Activated CD8-positive, alpha-beta memory T cell treated with anti-CD3 and anti-CD28 coated beads for 48 hours (primary cell): ENCODE measurements around the gene ABTB1.

Source experiments
- DNase-seq, 3 experiments: peaks; one replicate each; pipeline ENCODE4 v3.0.0-alpha.2; 2020; ENCODE audit warnings: low read depth in 2 of 3, low spot score in 2 of 3

ABTB1 gene

DNA sequence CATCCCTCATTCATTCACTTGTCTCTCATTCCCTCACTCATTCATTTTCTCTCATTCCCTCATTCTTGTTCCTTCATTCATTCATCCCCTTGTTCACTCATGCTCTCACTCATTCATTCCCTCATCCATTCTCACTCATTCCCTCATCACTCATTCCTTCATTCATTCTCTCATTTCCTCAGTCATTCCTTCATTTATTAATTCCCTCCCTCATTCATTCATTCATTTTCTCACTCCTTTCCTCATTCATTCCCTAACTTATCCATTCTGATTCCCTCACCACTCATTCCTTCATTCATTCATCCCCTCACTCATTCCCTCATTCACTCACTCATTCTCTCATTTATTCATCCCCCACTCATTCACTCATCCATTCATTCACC lies 13.8 kb downstream of the ABTB1 start:
- DNase-seq = no peak

DNA sequence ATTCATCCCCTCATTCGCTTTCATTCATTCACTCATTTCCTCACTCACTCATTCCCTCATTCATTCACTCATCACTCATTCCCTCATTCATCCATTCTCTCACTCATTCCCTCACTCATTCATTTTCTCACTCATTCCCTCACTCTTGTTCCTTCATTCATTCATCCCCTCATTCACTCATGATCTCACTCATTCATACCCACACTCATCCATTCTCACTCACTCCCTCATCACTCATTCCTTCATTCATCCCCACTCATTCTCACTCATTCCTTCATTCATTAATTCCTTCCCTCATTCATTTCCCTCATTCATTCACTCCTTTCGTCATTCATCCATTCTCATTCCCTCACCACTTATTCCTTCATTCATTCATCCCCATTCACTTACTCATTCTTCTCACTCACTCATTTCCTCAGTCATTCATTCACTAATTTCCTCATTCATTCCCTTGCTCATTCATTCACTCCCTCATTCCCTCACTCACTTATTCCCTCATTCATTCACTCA lies 14.5 kb downstream of the ABTB1 start:
- no peak for DNase-seq

DNA sequence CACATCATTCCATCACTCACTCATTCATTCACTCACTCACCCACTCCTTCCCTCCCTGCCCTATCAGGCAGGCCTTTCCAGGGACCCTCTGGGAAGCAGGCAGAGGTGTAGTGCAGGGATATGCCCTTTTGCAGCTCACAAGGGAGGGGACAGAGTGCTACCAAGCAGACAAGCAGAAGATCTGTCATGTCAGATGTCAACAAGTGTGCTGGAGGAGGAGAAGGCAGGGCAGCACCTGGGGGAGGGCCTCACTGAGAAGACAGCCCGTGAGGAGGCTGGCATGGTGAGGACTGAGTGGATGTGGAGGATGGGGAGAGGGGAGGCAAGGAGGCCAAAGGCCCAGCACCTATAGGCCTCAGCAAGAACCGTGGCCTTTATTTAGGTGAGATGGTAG lies 15.3 kb downstream of the ABTB1 start:
- DNase-seq = no peak

DNA sequence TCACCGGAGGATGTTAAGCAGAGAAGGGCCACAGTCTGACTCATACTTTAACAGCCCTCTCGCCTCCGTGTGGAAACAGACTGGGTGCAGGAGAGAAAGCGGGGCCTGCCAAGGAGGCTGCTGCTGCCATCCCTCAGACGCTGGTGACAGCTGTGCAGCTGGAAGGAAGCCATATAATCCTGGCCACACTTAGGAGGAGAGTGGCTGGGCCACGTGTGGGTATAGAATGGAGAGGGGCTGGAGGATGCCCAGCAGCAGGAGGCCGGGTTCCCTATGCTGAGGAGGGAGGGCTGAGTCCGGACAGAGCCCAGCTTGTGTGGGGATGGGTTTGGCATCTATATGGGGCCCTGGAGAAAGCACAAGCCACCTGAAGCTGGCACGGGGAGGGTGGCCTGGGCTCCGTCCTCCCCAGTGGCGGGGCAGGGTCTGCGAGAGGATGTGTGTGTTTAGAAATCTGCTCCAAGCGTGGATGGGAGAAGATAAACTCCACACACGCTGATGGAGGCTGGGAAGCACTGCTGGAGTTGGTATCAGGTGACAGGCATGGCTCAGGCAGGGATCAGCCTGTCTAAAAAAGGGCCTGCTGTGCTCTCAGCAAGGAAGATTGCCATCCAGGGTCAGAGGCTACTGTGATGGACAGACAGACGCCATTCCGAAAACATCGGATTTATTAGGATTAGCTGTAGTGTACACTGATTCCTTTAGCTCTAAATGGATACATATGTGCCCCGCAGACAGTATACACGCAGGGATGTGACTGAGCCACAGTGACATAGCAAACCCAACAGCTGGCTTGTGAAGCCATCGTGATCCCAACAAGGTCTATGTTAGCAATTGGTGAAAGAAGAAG lies 15.9 kb downstream of the ABTB1 start:
- DNase-seq = no peak

DNA sequence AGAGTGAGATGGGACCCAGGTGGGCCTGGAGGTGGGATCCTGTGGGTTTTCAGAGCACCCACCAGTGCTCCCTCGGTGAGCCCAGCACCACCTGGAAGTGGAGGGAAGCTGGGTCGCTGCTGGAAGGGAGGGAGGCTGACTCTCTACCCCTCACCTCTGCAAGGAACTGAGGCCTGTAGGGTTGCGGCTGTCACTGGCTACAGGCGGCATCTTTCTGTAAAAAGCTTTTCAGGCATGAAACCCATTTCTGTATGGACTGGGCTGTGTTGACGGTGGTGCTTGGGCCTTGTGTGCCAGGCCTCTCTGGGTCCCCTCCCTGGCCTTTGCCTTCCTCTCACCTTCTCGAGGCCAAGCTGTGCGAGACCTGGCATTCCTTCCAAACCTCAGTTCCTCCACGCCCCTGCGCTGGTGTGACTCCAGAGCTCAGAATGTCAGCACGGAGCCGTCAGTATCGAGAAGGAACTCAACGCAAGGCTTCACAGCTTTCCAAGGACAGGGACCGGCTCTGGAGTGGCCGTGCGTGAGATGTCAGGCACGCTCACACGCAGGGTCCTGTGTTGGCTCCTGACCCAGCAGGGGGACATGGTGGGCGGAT lies 16.6 kb downstream of the ABTB1 start:
- no peak for DNase-seq

DNA sequence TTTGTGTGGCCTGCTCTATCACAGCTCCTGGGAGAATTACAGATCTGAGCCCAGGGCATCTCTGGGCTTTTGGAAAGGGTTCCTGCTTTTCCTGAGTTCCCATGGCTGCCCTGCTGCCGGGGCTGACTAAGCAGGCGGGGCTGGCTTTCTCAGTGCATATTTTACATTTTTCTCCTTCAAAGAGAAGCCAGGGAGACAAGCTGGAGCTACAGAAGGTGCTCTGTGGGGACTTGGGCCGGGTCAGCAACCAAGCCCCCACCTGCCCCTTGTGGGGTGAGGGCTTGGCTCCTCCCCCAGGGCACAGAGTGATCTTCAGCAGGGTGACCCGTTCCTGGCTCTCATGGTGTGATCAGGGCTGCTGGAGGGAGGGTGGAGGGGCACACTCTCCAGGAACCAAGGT lies 17.4 kb downstream of the ABTB1 start:
- no peak for DNase-seq

DNA sequence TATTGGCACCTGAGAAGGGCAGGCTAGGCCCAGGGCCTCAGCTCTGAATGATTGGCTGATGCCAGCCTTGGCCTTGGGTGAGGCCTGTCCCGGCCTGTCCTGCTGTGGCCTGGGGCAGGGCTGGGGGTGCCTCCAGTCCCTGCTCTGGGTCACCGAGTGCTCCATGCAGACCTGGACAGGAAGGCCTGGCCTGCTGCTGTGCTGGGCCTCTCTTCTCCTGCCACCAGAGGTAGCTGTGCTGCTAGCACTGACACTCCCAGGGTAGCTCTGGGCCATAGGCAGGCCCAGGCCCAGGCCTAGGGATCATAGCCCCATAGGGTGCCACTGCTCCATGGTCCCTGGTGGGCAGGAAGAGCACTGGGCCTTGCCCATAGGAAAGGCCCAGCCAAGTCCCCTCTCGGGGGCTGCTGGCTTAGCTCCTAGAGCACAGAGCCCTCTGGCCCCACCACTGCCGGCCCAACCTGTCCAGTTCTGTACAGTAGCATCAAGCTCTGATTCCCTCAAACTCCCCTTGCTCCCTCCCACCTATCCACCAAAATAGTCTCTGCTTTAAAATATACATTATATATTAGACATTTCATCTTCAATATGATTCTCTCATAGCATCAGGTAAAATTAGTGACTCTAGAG lies 18.2 kb downstream of the ABTB1 start:
- DNase-seq = no peak

DNA sequence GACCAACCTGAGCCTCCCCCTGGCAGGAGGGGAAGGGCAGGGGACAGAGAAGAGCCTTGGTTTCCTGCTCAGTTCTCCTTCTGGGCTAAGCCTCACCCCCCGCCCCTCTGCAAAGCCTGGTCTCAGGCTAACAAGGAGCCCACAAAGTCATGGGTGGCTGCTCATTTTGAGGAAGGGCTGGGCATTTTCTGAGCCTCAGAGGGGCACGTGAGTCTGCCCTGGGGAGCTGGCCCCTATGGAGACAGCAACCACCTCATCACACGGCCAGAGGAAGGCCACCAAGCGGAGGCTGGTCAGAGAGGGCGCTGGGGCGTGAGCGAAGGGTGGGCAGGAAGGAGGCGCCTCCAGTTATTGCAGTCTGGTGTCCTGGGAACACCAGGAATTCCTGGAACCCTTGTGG lies 18.7 kb downstream of the ABTB1 start:
- DNase-seq = no peak

DNA sequence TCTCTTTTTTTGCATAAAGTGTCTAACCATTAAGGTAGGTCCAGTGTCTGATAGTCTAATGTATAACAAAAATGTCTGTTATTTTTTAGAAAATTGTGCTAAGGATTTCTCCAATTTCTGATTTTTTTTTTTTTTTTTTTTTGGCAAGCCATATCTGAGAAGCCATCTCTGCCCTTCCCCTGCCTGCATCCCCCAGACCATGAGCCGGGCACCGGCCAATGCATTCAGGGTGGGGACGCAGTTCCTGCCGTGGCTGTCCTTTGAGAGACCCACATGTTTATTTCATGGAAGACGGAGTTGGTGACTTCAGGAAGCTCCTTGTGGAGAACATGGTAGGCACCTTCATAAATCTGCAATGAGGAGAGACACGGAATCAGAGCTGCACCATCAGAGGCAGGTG lies 19.2 kb downstream of the ABTB1 start:
- DNase-seq = no peak

DNA sequence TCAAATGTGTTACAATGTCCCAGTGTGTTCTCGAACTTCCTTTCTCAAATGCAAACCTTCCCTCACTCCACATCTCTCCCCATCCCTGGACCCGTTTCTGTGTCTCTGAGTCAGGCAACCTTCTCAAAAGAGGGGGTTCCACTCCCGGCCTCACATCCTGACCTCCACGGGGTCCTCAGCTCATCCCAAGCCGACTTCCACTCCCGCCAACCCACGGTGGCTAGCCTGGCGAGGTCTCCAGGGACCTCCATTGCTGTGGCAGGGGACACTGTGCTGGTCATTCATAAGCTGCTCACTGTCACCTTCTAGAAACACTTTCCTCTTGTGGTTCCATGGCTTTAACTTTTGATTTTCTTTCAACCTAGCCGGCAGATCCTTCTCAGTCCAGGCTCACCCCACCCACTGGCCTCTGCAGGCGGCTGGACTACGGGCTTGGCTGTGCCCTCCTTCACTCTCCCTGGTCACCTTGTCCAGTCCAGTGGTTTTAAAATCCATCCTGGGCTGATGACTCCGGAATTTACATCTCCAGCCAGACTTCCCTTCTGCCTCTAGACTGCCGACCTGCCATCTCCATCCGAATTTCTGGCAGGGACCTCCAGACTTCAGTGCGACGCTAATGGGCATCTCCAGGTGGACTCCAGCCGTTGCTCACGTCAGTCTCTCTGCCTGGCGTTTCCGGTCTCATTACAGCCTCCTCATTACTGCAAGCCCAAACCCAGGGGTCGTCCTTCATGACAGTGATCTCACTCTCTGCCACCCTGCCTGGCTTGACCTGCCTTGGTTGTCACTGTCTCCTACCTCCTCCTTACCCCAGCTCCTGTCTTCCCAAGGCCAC lies 20.0 kb downstream of the ABTB1 start:
- no peak for DNase-seq

DNA sequence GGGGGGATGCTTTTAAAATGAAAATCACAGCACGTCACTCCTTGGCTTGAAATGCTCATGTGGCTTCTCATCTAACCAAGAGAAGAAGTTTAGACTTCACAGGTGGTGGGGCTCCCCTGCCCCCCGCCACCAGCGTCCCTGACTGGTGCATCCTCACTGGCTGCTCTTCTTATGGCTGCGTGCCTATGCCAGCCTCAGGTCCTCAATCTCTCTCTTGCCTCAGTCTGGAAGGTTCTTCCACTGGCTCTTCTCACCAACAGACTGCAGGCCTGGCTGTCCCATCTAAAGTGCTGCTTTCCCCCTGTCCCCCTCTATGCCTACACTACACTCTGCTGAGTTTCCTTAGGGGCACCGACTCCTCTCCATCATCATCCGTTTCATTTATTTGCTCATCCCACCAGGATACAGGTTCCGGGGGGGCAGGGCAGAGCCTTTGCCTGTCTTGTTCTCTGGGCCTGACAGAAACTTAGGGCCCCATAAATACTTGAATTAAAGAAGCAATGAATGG lies 20.6 kb downstream of the ABTB1 start:
- no peak for DNase-seq

DNA sequence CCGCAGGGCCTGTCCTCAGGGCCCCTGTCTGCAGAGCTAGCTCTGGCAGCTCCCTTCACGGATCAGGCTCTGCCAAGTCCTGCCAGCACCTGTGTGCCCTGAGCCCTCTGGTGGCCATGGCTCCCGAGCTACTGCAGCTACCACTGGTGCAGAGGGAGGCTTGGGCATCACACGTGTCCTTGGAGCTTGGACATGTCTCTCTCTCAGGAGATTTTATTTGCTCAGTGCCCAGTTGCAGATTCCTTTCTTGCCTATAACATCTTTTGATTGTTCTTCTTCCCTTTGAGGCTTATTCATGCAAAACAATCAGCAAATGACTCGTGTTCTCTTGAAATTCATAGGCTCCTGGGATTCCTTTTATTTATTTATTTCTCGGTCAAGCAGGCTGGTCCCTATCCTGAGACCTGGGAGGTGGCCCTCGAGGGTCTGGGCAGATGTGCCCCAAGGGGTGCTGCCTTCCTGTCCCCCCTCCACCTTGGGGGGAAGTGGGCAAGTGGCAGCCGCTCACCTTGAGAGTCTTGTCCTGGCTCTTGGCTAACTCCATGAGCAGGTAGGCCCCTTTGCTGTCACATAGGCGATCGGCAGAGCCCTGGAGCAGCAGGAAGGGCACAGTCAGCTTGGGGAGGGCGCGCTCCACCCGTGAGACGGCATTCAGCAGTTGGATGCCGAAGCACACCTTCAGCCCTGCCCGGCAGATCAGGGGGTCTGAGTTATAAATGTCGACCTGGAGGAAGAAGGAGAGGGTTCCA lies 21.9 kb downstream of the ABTB1 start:
- DNase-seq = no peak

DNA sequence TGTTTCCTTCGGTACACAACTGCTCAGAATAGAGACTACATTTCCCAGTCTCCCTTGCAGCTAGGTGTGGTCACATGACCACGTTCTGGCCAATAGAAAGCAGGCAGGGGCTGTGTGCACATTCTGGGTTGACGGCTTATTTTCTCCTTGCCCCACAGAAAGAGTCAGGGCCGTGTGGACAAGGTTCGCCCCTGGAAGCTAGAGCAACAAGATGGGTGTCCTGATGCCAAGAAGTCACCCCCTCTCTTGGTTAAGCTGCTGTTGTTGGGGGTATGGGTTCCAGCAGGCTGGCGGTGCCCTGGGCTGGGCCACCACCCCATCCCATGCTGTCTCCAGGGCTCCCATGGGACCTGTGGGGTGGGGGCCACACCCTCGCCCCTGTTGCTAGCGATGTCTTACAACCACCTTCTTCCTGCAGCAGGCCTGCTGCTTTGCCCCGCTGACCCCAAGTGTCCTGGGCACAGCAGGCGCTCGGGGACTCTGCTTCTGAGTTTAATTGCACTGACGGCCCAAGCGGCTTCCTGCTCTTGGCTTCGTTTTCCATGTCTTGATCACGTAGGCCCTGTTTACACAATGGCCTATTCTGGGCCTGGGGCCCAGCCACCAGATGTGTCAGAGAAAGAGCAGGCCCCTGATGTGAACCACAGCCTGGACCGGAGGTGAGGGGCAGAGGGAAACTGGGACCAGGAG lies 24.9 kb downstream of the ABTB1 start:
- peak in 1 of 3 experiments; percentile 13 for DNase-seq

DNA sequence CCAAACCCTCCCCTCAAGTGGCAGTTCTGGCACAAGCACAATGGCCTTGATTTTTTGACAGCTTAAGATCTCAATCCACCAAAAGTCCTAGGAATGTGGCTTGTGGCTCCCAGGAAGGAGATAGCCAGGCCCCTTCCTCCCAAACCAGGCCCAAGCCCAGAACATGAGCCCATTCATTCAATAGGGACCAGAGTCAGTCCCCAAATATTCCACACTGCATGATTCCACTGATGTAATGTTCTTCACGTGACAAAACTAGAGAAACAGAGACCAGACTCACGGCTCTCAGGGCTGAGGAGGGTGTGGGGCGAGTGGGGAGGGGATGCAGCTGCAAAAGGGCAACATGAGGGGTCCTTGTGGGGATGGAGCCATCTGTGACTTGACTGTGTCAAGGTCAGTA lies 25.5 kb downstream of the ABTB1 start:
- no peak for DNase-seq

DNA sequence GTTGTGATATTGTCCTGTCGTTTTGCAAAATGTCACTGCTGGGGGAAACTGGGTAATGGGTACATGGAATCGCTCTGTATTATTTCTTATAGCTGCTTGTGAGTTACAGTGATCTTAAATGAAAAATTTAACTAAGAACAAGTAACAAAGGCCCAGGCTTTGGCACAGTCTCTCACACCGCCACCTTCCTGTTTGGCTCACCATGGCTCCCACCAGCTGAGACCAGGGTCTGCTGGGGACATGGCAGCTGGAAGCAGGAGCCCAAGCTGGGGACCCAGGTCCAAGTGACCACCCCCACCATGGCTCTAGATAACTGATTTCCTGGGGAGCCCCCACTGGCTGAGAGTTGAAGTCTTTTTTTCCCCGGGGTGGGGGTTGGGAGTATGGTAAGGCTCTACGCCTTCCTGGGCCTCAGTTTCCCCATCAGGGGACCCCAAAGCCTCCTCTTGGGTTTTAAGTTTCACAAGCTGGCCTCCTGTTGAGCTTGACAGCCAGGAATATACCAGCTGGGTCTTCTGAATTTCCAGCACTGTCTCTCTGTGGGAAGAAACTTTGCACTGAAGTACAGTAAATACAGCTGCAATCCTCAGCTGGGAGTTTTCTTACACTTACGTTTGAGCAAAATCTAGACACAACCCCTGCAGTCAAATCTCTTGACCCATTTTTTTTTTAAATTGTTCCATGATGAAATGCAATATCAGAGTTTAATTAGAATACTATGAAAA lies 26.1 kb downstream of the ABTB1 start:
- DNase-seq = no peak

DNA sequence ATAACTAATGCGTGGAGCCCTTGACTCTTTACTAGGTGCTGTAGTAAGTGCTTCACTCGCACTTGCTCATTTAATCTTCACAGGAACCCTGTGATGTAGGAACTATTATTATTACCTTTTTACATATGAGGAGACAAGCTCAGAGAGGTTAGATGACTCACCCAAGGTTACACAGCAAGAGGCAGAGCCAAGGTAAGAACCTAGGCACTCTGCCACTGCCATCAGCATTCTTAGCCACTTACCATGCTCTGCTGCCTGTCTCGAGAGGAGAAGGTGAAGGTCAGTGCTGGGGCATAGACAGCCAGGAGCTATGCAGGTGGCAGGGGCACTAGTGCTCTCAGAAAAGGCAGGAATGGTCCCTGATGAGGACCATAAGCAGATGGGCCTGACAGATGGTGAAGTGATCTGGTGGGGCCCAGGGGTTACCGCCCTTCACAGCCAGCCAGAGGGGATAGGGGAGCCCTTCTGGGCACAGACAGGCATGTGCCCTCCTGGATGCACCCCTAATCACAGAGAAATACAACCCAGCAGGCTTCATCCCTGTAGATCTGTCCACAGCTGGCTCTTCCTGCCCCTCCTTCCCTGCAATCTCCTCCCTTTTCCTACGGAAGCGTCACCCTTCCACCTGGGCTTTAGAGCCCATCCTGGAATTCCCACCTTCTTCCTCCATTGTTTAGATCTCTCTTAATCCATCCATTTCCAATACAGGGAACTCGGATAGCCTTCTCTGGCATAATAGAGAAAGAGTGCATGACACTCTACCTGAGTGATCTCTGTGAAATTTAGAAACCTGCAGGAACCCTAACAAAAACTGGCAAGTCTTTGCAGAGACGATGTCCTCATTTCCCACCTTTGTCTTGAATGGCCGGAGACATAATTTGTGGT lies 26.9 kb downstream of the ABTB1 start:
- no peak for DNase-seq

DNA sequence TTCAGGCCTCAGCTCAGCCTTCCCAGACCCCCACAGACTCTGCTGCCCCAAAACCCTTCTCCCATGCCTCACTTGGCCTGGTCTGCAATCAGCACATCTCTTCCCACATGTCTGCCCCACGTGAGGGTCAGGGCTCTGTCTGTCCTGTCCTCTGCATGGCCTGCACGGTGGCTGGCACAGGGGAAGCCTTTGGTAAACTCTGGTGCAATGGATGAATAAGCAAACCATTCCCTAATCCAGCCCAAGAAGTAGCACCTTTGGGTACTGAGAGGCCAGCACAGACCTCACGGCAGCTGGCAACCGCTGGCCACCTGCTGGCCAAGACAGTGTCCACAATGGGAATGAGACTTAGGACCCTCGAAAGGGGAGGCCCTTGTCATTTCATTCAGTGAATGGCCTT lies 27.7 kb downstream of the ABTB1 start:
- no peak for DNase-seq

DNA sequence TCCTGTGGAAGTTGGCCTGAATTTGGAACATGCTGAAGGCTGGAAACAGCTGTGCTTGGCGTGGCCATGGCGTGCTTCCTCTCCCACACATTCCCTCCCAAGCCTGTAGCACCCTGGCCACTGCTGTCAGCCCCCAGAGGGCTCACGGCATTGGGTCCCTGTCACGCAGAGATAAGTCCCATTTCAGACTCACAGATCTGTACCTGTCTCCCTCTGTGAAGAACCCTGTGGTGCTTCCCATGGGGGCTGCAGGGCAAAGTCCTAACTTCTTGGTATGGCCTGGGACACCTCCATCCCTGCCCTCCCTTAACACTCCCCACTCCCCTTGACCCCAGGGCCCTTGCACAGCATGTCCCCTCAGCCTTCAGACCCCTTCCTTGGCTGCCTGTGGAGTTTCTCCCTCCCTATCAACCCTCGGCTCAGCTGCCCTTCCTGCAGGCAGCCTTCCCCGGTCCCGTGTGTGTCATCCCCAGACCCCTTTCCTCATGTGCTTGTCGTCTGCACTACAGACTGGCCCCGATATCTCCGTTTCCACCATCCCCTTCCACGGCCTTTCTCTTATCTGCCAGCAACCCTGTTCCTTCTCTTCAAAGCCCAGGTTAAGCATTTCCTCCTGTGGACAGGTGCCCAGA lies 28.6 kb downstream of the ABTB1 start:
- no peak for DNase-seq
